SK-N-MC (cell line): ENCODE data around the gene SPINK4.

Experiments
- EZH2 ChIP-seq: fragments of 200-600 bp; sonication (generic); IDR thresholded peaks from one replicate; pipeline ENCODE4 v1.6.1; 2017; ENCODE audit warnings: antibody characterized with exemption
- FOXP2 ChIP-seq: optimal IDR thresholded peaks from 2 replicates; pipeline ENCODE3; 2011; ENCODE audit warnings: mild to moderate bottlenecking, moderate library complexity; ENCODE audit not compliant: insufficient read depth; ENCODE audit errors: extremely low read length, control extremely low read depth
- POLR2AphosphoS5 ChIP-seq: IDR thresholded peaks from 2 replicates; pipeline ENCODE4 v1.6.1; 2012; ENCODE audit warnings: mild to moderate bottlenecking, low read depth, low read length, borderline replicate concordance

DNA sequence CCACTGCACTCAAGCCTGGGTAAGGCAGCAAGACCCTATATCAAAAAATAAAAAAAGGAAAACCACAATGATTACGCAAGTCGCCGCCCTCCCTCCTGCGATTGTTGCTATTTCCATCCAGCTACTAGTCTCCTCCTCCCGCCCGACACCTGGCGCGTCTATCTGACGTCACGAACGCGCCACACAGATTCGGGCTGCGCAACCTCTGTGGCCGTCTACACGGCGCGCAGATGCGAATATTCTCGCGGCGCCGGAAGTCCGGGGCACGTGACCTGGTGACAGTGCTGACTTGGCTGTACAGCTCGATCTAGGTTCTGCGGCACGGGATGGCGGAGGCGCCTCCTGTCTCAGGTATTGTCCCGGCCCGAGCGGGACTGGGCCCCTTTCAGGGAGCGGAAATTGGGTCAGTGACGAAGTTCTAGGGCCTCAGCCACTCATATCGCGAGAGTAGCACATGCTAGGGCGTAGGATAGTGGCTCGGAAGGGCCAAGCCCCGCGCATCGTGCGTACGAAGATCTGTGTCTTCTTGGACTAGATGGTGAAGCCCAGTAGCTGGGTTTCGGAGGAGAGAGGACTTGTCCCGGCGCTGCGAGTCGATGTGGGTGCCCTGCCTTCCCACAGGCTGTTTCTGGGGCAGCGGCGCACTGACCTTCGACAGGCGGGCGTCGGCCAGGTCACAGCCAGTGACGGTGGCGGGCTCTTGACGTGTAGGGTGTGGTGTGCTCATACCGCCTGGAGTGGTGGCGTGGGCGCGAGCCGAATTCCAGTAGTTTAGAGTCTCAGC is 50.5 kb downstream of the SPINK4 start, which contains the start of gene NFX1:
- TF ChIP-seq EZH2 (no peak), POLR2AphosphoS5 (peak; percentile 96), FOXP2 (peak; percentile 84)
